ENCODE results near the gene MBTPS1. TPM values are rescaled to one million over a fixed set of nuclear protein-coding genes. Genes with fewer than 3 reads are reported as not detected.

Gene MBTPS1
- total RNA-seq, 1 donor from 2014 or later: 54.5 TPM

- Mint-ChIP-seq H3K27ac (no peak overlapping the region), H3K4me1 (ENCODE audit: low read depth) (peaks cover 19% of the 10 kb centered on the region), H3K4me3 (no peak overlapping the region), H3K27me3 (ENCODE audit: insufficient read depth) (no peaks in the 10 kb centered on the region), H3K9me3 (no peaks in the 10 kb centered on the region), H3K36me3 (ENCODE audit: low read depth) (peaks cover 24% of the 10 kb centered on the region)
- intact Hi-C loops (cut with micrococcal nuclease): no loop called here
- no peak for DNase-seq (ENCODE audit: low spot score)
These were observed 10.6 kb downstream of the MBTPS1 start for GRCh38 chr16:84105948-84106740.

GRCh38 chr16:84105301-84105815, 11.4 kb downstream of the MBTPS1 start:
- H3K27ac Mint-ChIP-seq: peak overlapping the region; percentile 19
- no peak overlapping the region for H3K4me3 Mint-ChIP-seq
- H3K4me1 Mint-ChIP-seq (ENCODE audit: low read depth): peaks cover 11% of the 10 kb centered on the region
- H3K36me3 Mint-ChIP-seq (ENCODE audit: low read depth): peaks cover 18% of the 10 kb centered on the region
- intact Hi-C loops (cut with micrococcal nuclease): no loop called here
- no peaks in the 10 kb centered on the region for H3K9me3 Mint-ChIP-seq
- no peak for DNase-seq (ENCODE audit: low spot score)
- no peaks in the 10 kb centered on the region for H3K27me3 Mint-ChIP-seq (ENCODE audit: insufficient read depth)

- Mint-ChIP-seq H3K27me3 (ENCODE audit: insufficient read depth) (no peaks in the 10 kb centered on the region), H3K4me3 (no peak overlapping the region), H3K9me3 (no peaks in the 10 kb centered on the region), H3K36me3 (ENCODE audit: low read depth) (peaks cover 17% of the 10 kb centered on the region), H3K4me1 (ENCODE audit: low read depth) (peaks cover 13% of the 10 kb centered on the region), H3K27ac (no peak overlapping the region)
- DNase-seq (ENCODE audit: low spot score): no peak
- intact Hi-C loops (cut with micrococcal nuclease): no loop called here
These were observed 12.5 kb downstream of the MBTPS1 start for GRCh38 chr16:84104231-84104630.

DNA sequence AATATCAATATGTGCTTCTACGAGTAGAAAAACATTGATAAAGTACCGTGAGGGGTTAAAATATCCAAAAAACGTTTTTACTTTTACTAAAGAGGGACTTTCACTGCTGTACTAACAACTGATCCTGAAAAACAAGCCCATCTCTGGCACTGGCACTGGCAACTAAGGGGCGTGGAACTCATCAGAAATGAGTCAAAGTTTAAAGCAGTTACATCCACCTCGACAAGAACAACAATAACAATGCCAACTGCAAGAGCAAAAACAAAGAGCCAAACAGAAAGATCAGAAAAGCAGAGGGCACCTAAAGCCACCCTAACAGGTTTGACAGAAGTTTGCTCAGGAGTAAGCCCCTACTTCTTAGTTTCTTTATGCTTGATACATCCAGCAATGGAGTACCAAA, 13.1 kb downstream of the MBTPS1 start:
- no peaks in the 10 kb centered on the region for H3K27me3 Mint-ChIP-seq (ENCODE audit: insufficient read depth)
- no peak for DNase-seq (ENCODE audit: low spot score)
- H3K36me3 Mint-ChIP-seq (ENCODE audit: low read depth): peaks cover 22% of the 10 kb centered on the region
- H3K4me1 Mint-ChIP-seq (ENCODE audit: low read depth): peaks cover 19% of the 10 kb centered on the region
- H3K9me3 Mint-ChIP-seq: no peaks in the 10 kb centered on the region
- no peak overlapping the region for H3K27ac Mint-ChIP-seq
- intact Hi-C loops (cut with micrococcal nuclease): no loop called here
- H3K4me3 Mint-ChIP-seq: no peak overlapping the region

DNA sequence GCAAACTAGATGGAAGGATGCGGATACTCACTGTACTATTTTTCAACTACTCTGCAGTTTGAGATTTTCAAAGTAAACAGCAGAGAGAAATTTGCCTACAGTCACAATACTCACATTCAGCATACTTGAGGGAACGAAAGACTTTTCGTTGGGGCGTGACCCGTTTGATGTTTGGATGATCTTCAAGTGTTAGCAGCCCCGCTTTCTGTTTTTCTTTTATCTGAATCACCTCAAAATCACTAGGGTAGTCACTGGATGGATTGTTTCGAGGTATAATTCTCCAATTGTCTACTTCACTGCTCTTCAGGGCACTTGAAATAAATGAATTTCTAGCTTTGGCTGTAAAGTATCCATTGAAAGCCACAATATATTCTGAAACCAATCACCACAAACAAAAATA, 17.8 kb downstream of the MBTPS1 start:
- DNase-seq (ENCODE audit: low spot score): no peak
- H3K27ac Mint-ChIP-seq: no peak overlapping the region
- no peaks in the 10 kb centered on the region for H3K27me3 Mint-ChIP-seq (ENCODE audit: insufficient read depth)
- intact Hi-C loops (cut with micrococcal nuclease): loop anchor here (1.0 kb wide), 3 partner anchors 11 to 46 kb away; partner anchors contain the start of genes DNAAF1, HSDL1 and MBTPS1
- peaks cover 15% of the 10 kb centered on the region for H3K4me1 Mint-ChIP-seq (ENCODE audit: low read depth)
- H3K4me3 Mint-ChIP-seq: no peak overlapping the region
- H3K36me3 Mint-ChIP-seq (ENCODE audit: low read depth): peaks cover 32% of the 10 kb centered on the region
- H3K9me3 Mint-ChIP-seq: no peaks in the 10 kb centered on the region

GRCh38 chr16:84096447-84097005, 20.2 kb downstream of the MBTPS1 start:
- Mint-ChIP-seq H3K4me1 (ENCODE audit: low read depth) (peaks cover 15% of the 10 kb centered on the region), H3K36me3 (ENCODE audit: low read depth) (peaks cover 43% of the 10 kb centered on the region), H3K27me3 (ENCODE audit: insufficient read depth) (no peaks in the 10 kb centered on the region), H3K27ac (no peak overlapping the region), H3K4me3 (no peak overlapping the region), H3K9me3 (no peaks in the 10 kb centered on the region)
- DNase-seq (ENCODE audit: low spot score): no peak
- intact Hi-C loops (cut with micrococcal nuclease): no loop called here

- Mint-ChIP-seq H3K4me1 (ENCODE audit: low read depth) (peaks cover 15% of the 10 kb centered on the region), H3K36me3 (ENCODE audit: low read depth) (peaks cover 50% of the 10 kb centered on the region), H3K27me3 (ENCODE audit: insufficient read depth) (no peaks in the 10 kb centered on the region), H3K27ac (no peak overlapping the region), H3K9me3 (no peaks in the 10 kb centered on the region), H3K4me3 (no peak overlapping the region)
- DNase-seq (ENCODE audit: low spot score): no peak
- intact Hi-C loops (cut with micrococcal nuclease): no loop called here
These were observed 21.3 kb downstream of the MBTPS1 start for GRCh38 chr16:84095466-84095865.

- Mint-ChIP-seq H3K9me3 (no peaks in the 10 kb centered on the region), H3K4me1 (ENCODE audit: low read depth) (peaks cover 11% of the 10 kb centered on the region), H3K27me3 (ENCODE audit: insufficient read depth) (no peaks in the 10 kb centered on the region), H3K27ac (no peak overlapping the region), H3K4me3 (no peak overlapping the region), H3K36me3 (ENCODE audit: low read depth) (peaks cover 52% of the 10 kb centered on the region)
- DNase-seq (ENCODE audit: low spot score): no peak
- intact Hi-C loops (cut with micrococcal nuclease): no loop called here
These were observed 22.9 kb downstream of the MBTPS1 start for GRCh38 chr16:84093879-84094270.

DNA sequence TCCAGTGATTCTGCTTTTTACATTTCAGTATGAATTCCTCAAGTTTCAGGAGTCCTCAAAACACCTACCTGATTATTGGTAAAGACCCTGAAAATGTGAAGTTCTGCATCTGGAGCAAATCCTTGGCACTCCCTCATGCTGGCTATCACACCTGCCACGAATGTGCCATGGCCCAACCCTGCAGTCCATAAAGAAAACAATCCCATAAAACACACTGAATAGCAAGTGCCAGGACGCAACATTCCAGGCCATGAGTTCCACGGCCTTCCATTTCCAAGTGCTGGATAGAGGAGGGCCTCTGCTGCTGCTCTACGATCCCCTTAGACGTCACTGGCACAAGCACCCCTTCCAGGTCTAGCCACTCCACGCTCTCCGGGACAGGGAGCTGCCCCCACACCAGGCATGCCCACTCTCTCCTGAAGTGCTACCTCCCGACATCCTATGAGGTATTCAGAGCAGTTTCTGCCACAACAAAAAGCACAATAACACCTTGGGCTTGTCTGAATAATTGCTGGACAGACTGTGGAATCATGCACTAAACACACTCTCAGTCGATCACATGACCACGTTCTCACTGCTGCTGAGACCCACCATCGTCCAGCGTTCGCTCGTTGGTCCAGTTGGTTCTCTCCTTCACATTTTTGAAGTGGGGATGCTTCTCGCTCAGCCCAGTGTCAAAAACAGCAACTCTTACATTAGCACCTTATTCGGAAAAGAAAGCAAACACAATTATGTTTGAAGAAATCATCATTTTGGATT, 23.4 kb downstream of the MBTPS1 start:
- intact Hi-C loops (cut with micrococcal nuclease): no loop called here
- Mint-ChIP-seq H3K36me3 (ENCODE audit: low read depth) (peaks cover 53% of the 10 kb centered on the region), H3K4me3 (no peak overlapping the region), H3K9me3 (no peaks in the 10 kb centered on the region), H3K27me3 (ENCODE audit: insufficient read depth) (no peaks in the 10 kb centered on the region), H3K4me1 (ENCODE audit: low read depth) (peaks cover 14% of the 10 kb centered on the region), H3K27ac (no peak overlapping the region)
- DNase-seq (ENCODE audit: low spot score): no peak

- H3K4me3 Mint-ChIP-seq: no peak overlapping the region
- peaks cover 58% of the 10 kb centered on the region for H3K36me3 Mint-ChIP-seq (ENCODE audit: low read depth)
- no peak overlapping the region for H3K27ac Mint-ChIP-seq
- intact Hi-C loops (cut with micrococcal nuclease): no loop called here
- no peaks in the 10 kb centered on the region for H3K9me3 Mint-ChIP-seq
- no peak for DNase-seq (ENCODE audit: low spot score)
- H3K4me1 Mint-ChIP-seq (ENCODE audit: low read depth): peaks cover 28% of the 10 kb centered on the region
- H3K27me3 Mint-ChIP-seq (ENCODE audit: insufficient read depth): no peaks in the 10 kb centered on the region
These were observed 25.3 kb downstream of the MBTPS1 start for GRCh38 chr16:84091460-84091859.

- intact Hi-C loops (cut with micrococcal nuclease): no loop called here
- no peak for DNase-seq (ENCODE audit: low spot score)
- no peaks in the 10 kb centered on the region for H3K9me3 Mint-ChIP-seq
- no peaks in the 10 kb centered on the region for H3K27me3 Mint-ChIP-seq (ENCODE audit: insufficient read depth)
- H3K27ac Mint-ChIP-seq: no peak overlapping the region
- peaks cover 61% of the 10 kb centered on the region for H3K36me3 Mint-ChIP-seq (ENCODE audit: low read depth)
- H3K4me3 Mint-ChIP-seq: no peak overlapping the region
- H3K4me1 Mint-ChIP-seq (ENCODE audit: low read depth): peaks cover 36% of the 10 kb centered on the region
These were observed 26.5 kb downstream of the MBTPS1 start for GRCh38 chr16:84090211-84090610.

- H3K27me3 Mint-ChIP-seq (ENCODE audit: insufficient read depth): no peaks in the 10 kb centered on the region
- peaks cover 52% of the 10 kb centered on the region for H3K36me3 Mint-ChIP-seq (ENCODE audit: low read depth)
- intact Hi-C loops (cut with micrococcal nuclease): loop anchor here (1.0 to 2.0 kb wide), 4 partner anchors 10 to 98 kb away; partner anchors contain the start of genes DNAAF1, HSDL1, MBTPS1 and TAF1C
- peak overlapping the region; percentile 30 for H3K4me3 Mint-ChIP-seq
- no peaks in the 10 kb centered on the region for H3K9me3 Mint-ChIP-seq
- peak; percentile 42 for DNase-seq (ENCODE audit: low spot score)
- H3K4me1 Mint-ChIP-seq (ENCODE audit: low read depth): peaks cover 43% of the 10 kb centered on the region
- H3K27ac Mint-ChIP-seq: peak overlapping the region; percentile 11
These were observed 27.9 kb downstream of the MBTPS1 start for GRCh38 chr16:84088695-84089395.

All from activated T-helper 1 cell treated with anti-CD3 and anti-CD28 coated beads, Interleukin-12 subunit alpha, Interleukin-12 subunit beta, Interleukin-2, Interleukin-4 antibody, amounts not matched to agents 30 ng/mL and 10 ng/mL and 1 ng/mL, durations not matched to agents 14 hours and 24 hours and 36 hours (primary cell).